ENCODE data around the gene CCDC126. TPM values are rescaled to one million over a fixed set of nuclear protein-coding genes. Genes with fewer than 3 reads are reported as not detected.

CCDC126 gene
- total and polyA plus RNA-seq, 9 of the 15 experiments (the other 6 are each of a cell fraction or from before 2014, with no cell fraction given): 3.0 to 16.2 (median 5.2) TPM

GRCh38 chr7:23679898-23680413 is 82.8 kb downstream of the CCDC126 start, which contains the start of gene FAM221A (continued):
- TF ChIP-seq, protein P1, sequence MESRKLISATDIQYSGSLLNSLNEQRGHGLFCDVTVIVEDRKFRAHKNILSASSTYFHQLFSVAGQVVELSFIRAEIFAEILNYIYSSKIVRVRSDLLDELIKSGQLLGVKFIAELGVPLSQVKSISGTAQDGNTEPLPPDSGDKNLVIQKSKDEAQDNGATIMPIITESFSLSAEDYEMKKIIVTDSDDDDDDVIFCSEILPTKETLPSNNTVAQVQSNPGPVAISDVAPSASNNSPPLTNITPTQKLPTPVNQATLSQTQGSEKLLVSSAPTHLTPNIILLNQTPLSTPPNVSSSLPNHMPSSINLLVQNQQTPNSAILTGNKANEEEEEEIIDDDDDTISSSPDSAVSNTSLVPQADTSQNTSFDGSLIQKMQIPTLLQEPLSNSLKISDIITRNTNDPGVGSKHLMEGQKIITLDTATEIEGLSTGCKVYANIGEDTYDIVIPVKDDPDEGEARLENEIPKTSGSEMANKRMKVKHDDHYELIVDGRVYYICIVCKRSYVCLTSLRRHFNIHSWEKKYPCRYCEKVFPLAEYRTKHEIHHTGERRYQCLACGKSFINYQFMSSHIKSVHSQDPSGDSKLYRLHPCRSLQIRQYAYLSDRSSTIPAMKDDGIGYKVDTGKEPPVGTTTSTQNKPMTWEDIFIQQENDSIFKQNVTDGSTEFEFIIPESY (CRISPR knock-in tag; IDR thresholded peaks at IDR 0.05): peak; percentile 60; the same call in 1 of the 2 replicates
- TF ChIP-seq POLR3A (IDR thresholded peaks at IDR 0.05; ENCODE audit: borderline replicate concordance, extremely low read depth, insufficient read depth, insufficient read length): no peak
- TF ChIP-seq C11orf30 (IDR thresholded peaks at IDR 0.05; ENCODE audit: low read depth): no peak
- TF ChIP-seq BHLHE40 (IDR thresholded peaks at IDR 0.05; ENCODE audit: low read length): no peak
- TF ChIP-seq, protein P2, sequence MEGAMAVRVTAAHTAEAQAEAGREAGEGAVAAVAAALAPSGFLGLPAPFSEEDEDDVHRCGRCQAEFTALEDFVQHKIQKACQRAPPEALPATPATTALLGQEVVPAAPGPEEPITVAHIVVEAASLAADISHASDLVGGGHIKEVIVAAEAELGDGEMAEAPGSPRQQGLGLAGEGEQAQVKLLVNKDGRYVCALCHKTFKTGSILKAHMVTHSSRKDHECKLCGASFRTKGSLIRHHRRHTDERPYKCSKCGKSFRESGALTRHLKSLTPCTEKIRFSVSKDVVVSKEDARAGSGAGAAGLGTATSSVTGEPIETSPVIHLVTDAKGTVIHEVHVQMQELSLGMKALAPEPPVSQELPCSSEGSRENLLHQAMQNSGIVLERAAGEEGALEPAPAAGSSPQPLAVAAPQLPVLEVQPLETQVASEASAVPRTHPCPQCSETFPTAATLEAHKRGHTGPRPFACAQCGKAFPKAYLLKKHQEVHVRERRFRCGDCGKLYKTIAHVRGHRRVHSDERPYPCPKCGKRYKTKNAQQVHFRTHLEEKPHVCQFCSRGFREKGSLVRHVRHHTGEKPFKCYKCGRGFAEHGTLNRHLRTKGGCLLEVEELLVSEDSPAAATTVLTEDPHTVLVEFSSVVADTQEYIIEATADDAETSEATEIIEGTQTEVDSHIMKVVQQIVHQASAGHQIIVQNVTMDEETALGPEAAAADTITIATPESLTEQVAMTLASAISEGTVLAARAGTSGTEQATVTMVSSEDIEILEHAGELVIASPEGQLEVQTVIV (CRISPR knock-in tag; IDR thresholded peaks at IDR 0.05; ENCODE audit: borderline replicate concordance): no peak
- no peak for TF ChIP-seq NELFE (IDR thresholded peaks at IDR 0.05; ENCODE audit: insufficient read depth, insufficient read length)
- TF ChIP-seq, protein P3, sequence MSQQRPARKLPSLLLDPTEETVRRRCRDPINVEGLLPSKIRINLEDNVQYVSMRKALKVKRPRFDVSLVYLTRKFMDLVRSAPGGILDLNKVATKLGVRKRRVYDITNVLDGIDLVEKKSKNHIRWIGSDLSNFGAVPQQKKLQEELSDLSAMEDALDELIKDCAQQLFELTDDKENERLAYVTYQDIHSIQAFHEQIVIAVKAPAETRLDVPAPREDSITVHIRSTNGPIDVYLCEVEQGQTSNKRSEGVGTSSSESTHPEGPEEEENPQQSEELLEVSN (IDR thresholded peaks at IDR 0.05; ENCODE audit: borderline replicate concordance in 1 of 2, extremely low read depth in 1 of 2, insufficient read depth in 1 of 2, insufficient read length in 1 of 2, low read depth in 1 of 2, low read length in 1 of 2, poor library complexity in 1 of 2, severe bottlenecking in 1 of 2): peak in 1 of 2 experiments; percentile 67
- TF ChIP-seq, protein P4, sequence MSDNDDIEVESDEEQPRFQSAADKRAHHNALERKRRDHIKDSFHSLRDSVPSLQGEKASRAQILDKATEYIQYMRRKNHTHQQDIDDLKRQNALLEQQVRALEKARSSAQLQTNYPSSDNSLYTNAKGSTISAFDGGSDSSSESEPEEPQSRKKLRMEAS (CRISPR knock-in tag; IDR thresholded peaks at IDR 0.05): no peak
- no peak for TF ChIP-seq ZNF318 (IDR thresholded peaks at IDR 0.05; ENCODE audit: borderline replicate concordance in 1 of 2, low read depth in 1 of 2)
- TF ChIP-seq SMARCA5 (IDR thresholded peaks at IDR 0.05): no peak
- TF ChIP-seq ZNF444 (CRISPR knock-in tag; IDR thresholded peaks at IDR 0.05): no peak
